K562 (cell line): ENCODE data around the gene CALHM1. TPM values are rescaled to one million over a fixed set of nuclear protein-coding genes. Genes with fewer than 3 reads are reported as not detected.

Experiments used
- CBX1 ChIP-seq: sonication (generic); IDR thresholded peaks from 2 replicates; pipeline ENCODE4 v1.6.1; 2016; ENCODE audit warnings: antibody characterized with exemption, low read depth, mild to moderate bottlenecking
- CCAR2 ChIP-seq: fragments of 200-400 bp; formaldehyde crosslinking; IDR thresholded peaks from 2 replicates; pipeline ENCODE4 v1.6.1; 2017; ENCODE audit warnings: mild to moderate bottlenecking, low read depth, low read length
- CREB5 ChIP-seq: fragments of 250-450 bp; sonication (Bioruptor Pico); IDR thresholded peaks from 2 replicates; pipeline ENCODE4 v1.5.0; 2020; ENCODE audit warnings: mild to moderate bottlenecking
- CREM ChIP-seq: IDR thresholded peaks from 2 replicates; pipeline ENCODE4 v1.6.1; 2014; ENCODE audit warnings: antibody characterized with exemption, low read depth
- E2F8 ChIP-seq: fragments of 450-650 bp; IDR thresholded peaks from 2 replicates; pipeline ENCODE4 v1.7.1; 2018; ENCODE audit warnings: mild to moderate bottlenecking, low read depth; ENCODE audit not compliant: partially characterized antibody
- ELF1 ChIP-seq: fragments of 200-800 bp; sonication (Bioruptor generic); IDR thresholded peaks from 2 replicates; pipeline ENCODE4 v1.6.1; 2016; ENCODE audit warnings: missing genetic modification characterization, missing compliant biosample characterization
- FOXP1 ChIP-seq: sonication (generic); formaldehyde crosslinking; IDR thresholded peaks from 2 replicates; pipeline ENCODE4 v1.8.0; 2022; ENCODE audit warnings: mild to moderate bottlenecking, missing genetic modification reagents
- FUS ChIP-seq: fragments of 200-400 bp; formaldehyde crosslinking; optimal IDR thresholded peaks from 2 replicates; pipeline ENCODE3; 2017; ENCODE audit warnings: low read depth, low read length
- GTF2A2 ChIP-seq: IDR thresholded peaks from 2 replicates; pipeline ENCODE4 v1.6.1; 2016; ENCODE audit warnings: mild to moderate bottlenecking, missing genetic modification characterization, missing compliant biosample characterization
- KDM4B ChIP-seq, 2 experiments: fragments of 450-650 bp in 1 of 2; sonication (generic) in 1 of 2; IDR thresholded peaks; 2 replicates each; pipeline ENCODE4 v1.6.1; 2016 to 2017; ENCODE audit warnings: borderline replicate concordance in 2 of 2, antibody characterized with exemption in 1 of 2, low read depth in 1 of 2, mild to moderate bottlenecking in 1 of 2
- RFX5 ChIP-seq: IDR thresholded peaks from 2 replicates; pipeline ENCODE4 v1.6.1; 2011; ENCODE audit warnings: low read depth, mild to moderate bottlenecking, improper control_type of control experiment, low read length
- SRSF3 ChIP-seq: fragments of 200-400 bp; formaldehyde crosslinking; IDR thresholded peaks from 2 replicates; pipeline ENCODE4 v1.6.1; 2016; ENCODE audit warnings: mild to moderate bottlenecking, low read length, moderate library complexity; ENCODE audit not compliant: insufficient read depth
- TFE3 ChIP-seq: fragments of 450-650 bp; formaldehyde crosslinking; IDR thresholded peaks from 2 replicates; pipeline ENCODE4 v1.4.0; 2020; ENCODE audit warnings: mild to moderate bottlenecking, mixed read lengths
- U2AF2 ChIP-seq: fragments of 200-400 bp; formaldehyde crosslinking; optimal IDR thresholded peaks from 2 replicates; pipeline ENCODE3; 2017; ENCODE audit warnings: low read depth, mild to moderate bottlenecking, low read length
- ZNF24 ChIP-seq: fragments of 450-650 bp; IDR thresholded peaks from 2 replicates; pipeline ENCODE4 v1.6.1; 2016
- ZNF507 ChIP-seq: conservative IDR thresholded peaks from 2 replicates; pipeline ENCODE4 v1.6.1; 2017; ENCODE audit warnings: missing genetic modification characterization, missing compliant biosample characterization
- ZNF639 ChIP-seq, 2 experiments: fragments of 200-800 bp in 1 of 2; sonication (Bioruptor generic) in 1 of 2; sonication (generic) in 1 of 2; formaldehyde crosslinking in 1 of 2; IDR thresholded peaks in 1 of 2; conservative IDR thresholded peaks in 1 of 2; 2 replicates each; pipeline versions ENCODE4 v1.5.0 to v1.6.1; 2016 to 2020; ENCODE audit warnings: missing compliant biosample characterization in 1 of 2, missing genetic modification characterization in 1 of 2, missing genetic modification reagents in 1 of 2
- ZNF717 ChIP-seq: fragments of 250-450 bp; sonication (Bioruptor Pico); IDR thresholded peaks from 2 replicates; pipeline ENCODE4 v1.5.0; 2021
- ZNF740 ChIP-seq, 3 experiments: fragments of 200-800 bp in 1 of 3; sonication (Bioruptor generic) in 1 of 3; sonication (generic) in 1 of 3; formaldehyde crosslinking in 1 of 3; IDR thresholded peaks; 2 replicates each; pipeline versions ENCODE4 v1.6.1 to v1.8.0; 2016 to 2022; ENCODE audit warnings: mild to moderate bottlenecking in 2 of 3, missing compliant biosample characterization in 2 of 3, missing genetic modification characterization in 2 of 3, missing genetic modification reagents in 1 of 3
- ZSCAN29 ChIP-seq: fragments of 450-650 bp; IDR thresholded peaks from 2 replicates; pipeline ENCODE4 v1.6.1; 2017
- polyA plus RNA-seq, 8 experiments: library from polyadenylated mRNA; depleted of rRNA in 4 of 8; stranded (reverse) in 5 of 8; unstranded in 3 of 8; fragments of >200 nt; fragmentation: Nextera tagmentation in 2 of 8; fragmentation: Illumina TruSeq in 1 of 8; extraction: Ambion mirVana in 2 of 8; extraction: Trizol in 1 of 8; gene quantifications; 2 replicates each; pipeline versions ENCODE4 v1.2.1 to v1.2.3, GENCODE V29; 2011 to 2014; ENCODE audit warnings: inconsistent platforms in 1 of 8, missing spikeins in 1 of 8
- total RNA-seq, 7 experiments: library from RNA; depleted of rRNA in 6 of 7; stranded (reverse); fragments of >200 nt in 6 of 7; fragmentation: Illumina TruSeq in 2 of 7; extraction: Trizol in 2 of 7; gene quantifications; 2 replicates each; pipeline versions ENCODE4 v1.2.1 to v1.2.3, GENCODE V29; 2011 to 2021; ENCODE audit warnings: low replicate concordance in 1 of 7

The CALHM1 gene
- total and polyA plus RNA-seq, 9 of the 15 experiments (the other 6 are each of a cell fraction or from before 2014, with no cell fraction given), result 0.03 TPM; not detected in 8

- no peak for TF ChIP-seq CREB5 (CRISPR knock-in tag)
- no peak for TF ChIP-seq ZNF507 (tag)
- no peak for TF ChIP-seq ELF1 (tag)
- no peak for TF ChIP-seq RFX5
- TF ChIP-seq U2AF2, result no peak
- TF ChIP-seq ZNF639 (CRISPR knock-in tag; conservative IDR thresholded peaks at IDR 0.05 in 1 of 2, IDR thresholded peaks at IDR 0.05 in 1 of 2), result no peak
- no peak for TF ChIP-seq FUS
- no peak for TF ChIP-seq ZNF24
- no peak for TF ChIP-seq SRSF3
- TF ChIP-seq FOXP1 (CRISPR knock-in tag), result no peak
- TF ChIP-seq ZNF740 (CRISPR knock-in tag; IDR thresholded peaks at IDR 0.05), result peak; percentile 92
- no peak for TF ChIP-seq ZNF740 (tag; IDR thresholded peaks at IDR 0.05)
- no peak for TF ChIP-seq CCAR2
- TF ChIP-seq E2F8, result no peak
- no peak for TF ChIP-seq TFE3 (CRISPR knock-in tag)
- no peak for TF ChIP-seq ZNF717 (CRISPR knock-in tag)
- no peak for TF ChIP-seq GTF2A2 (tag)
- no peak for TF ChIP-seq CBX1
- TF ChIP-seq KDM4B (IDR thresholded peaks at IDR 0.05; ENCODE audit: borderline replicate concordance in 2 of 2, low read depth in 1 of 2), result no peak
- peak; percentile 67 for TF ChIP-seq CREM
- no peak for TF ChIP-seq ZSCAN29
Measured at GRCh38 chr10:103504181-103504783, 45.6 kb upstream of the CALHM1 start (continued).
